Cardiac fibroblast (primary cell): ENCODE data around the gene ZNF770.
A peak's percentile ranks its signal among the peaks of the same experiment; 100 is the strongest.

Experiments used
- DNase-seq, 2 donors: peaks; one replicate each; pipeline versions ENCODE4 v3.0.0 to v3.0.0-alpha.2; 2010; ENCODE audit warnings: low read depth in 2 of 2
- H3K4me3 ChIP-seq, 2 donors: replicated peaks in 1 of 2; 1 replicate in 1 of 2; 2 replicates in 1 of 2; pipeline ENCODE4 v1.5.1; 2011; ENCODE audit warnings: low read depth in 2 of 2, low read length in 2 of 2, mild to moderate bottlenecking in 2 of 2, moderate library complexity in 1 of 2
- CTCF ChIP-seq: IDR thresholded peaks from one replicate; pipeline ENCODE4 v1.5.1; 2011; ENCODE audit warnings: low read depth, mild to moderate bottlenecking, low read length, inconsistent platforms

The ZNF770 gene

GRCh38 chr15:34994925-34995324 is 6.8 kb upstream of the ZNF770 start:
- no peak for TF ChIP-seq CTCF
- DNase-seq: no peak
- no peak overlapping the region for H3K4me3 ChIP-seq

- DNase-seq: no peak
- H3K4me3 ChIP-seq: no peak overlapping the region
- no peak for TF ChIP-seq CTCF
Measured at GRCh38 chr15:34993877-34994276, 5.8 kb upstream of the ZNF770 start.

- no peak for TF ChIP-seq CTCF
- DNase-seq: peak in 1 of 2 donors; percentile 19
- no peak overlapping the region for H3K4me3 ChIP-seq
Measured at GRCh38 chr15:34993412-34993811, 5.3 kb upstream of the ZNF770 start.

GRCh38 chr15:34987609-34988026 is 469 bp downstream of the ZNF770 start:
- no peak for DNase-seq
- H3K4me3 ChIP-seq: peak overlapping the region; percentile 82 to 89
- no peak for TF ChIP-seq CTCF

- H3K4me3 ChIP-seq: peak overlapping the region; percentile 82 to 89
- DNase-seq: peak in 1 of 2 donors; percentile 13
- no peak for TF ChIP-seq CTCF
Measured at GRCh38 chr15:34986771-34987480, 1.2 kb downstream of the ZNF770 start.

GRCh38 chr15:34986326-34986725 is 1.8 kb downstream of the ZNF770 start:
- DNase-seq: no peak
- peak overlapping the region; percentile 82 to 89 for H3K4me3 ChIP-seq
- TF ChIP-seq CTCF: no peak
